ENCODE results near the gene C1QTNF3.

Gene C1QTNF3

GRCh38 chr5:33984671-33985124, 58.3 kb downstream of the C1QTNF3 start, which contains the start of gene SLC45A2:
Gene SLC45A2 (minus strand): TSS chr5:33984693. CDS start chr5:33984583, 110 bp downstream.
- ATAC-seq (ENCODE audit: low read depth), result no peak
- no peak within 1 kb of the TSS for H3K27ac Mint-ChIP-seq
- no peaks in the 10 kb centered on the region for H3K4me1 Mint-ChIP-seq
- H3K27me3 Mint-ChIP-seq, result no peaks in the 10 kb centered on the region
- H3K36me3 Mint-ChIP-seq, result peaks cover 16% of the 10 kb centered on the region
- no peak within 1 kb of the TSS for H3K4me3 Mint-ChIP-seq
- no peaks in the 10 kb centered on the region for H3K9me3 Mint-ChIP-seq
- DNase-seq (ENCODE audit: low spot score in 2 of 2), result no peak

- ATAC-seq (ENCODE audit: low read depth), result no peak
- Mint-ChIP-seq H3K9me3 (no peaks in the 10 kb centered on the region), H3K27me3 (no peaks in the 10 kb centered on the region), H3K36me3 (peaks cover 14% of the 10 kb centered on the region), H3K4me1 (no peaks in the 10 kb centered on the region), H3K4me3 (no peak overlapping the region), H3K27ac (no peak overlapping the region)
- no peak for DNase-seq (ENCODE audit: low spot score in 2 of 2)
Observed at GRCh38 chr5:33984178-33984577, 58.8 kb downstream of the C1QTNF3 start.

GRCh38 chr5:33981408-33982162, 61.4 kb downstream of the C1QTNF3 start:
- Mint-ChIP-seq H3K9me3 (no peaks in the 10 kb centered on the region), H3K27ac (no peak overlapping the region), H3K4me3 (no peak overlapping the region), H3K36me3 (no peaks in the 10 kb centered on the region), H3K4me1 (no peaks in the 10 kb centered on the region), H3K27me3 (peaks cover 2% of the 10 kb centered on the region)
- ATAC-seq (ENCODE audit: low read depth) (no peak), DNase-seq (ENCODE audit: low spot score in 2 of 2) (no peak)

GRCh38 chr5:33980030-33980429, 63.0 kb downstream of the C1QTNF3 start:
- Mint-ChIP-seq H3K4me1 (no peaks in the 10 kb centered on the region), H3K9me3 (no peaks in the 10 kb centered on the region)

GRCh38 chr5:33978306-33978705, 64.7 kb downstream of the C1QTNF3 start:
- Mint-ChIP-seq H3K4me1 (no peaks in the 10 kb centered on the region), H3K4me3 (no peak overlapping the region), H3K36me3 (no peaks in the 10 kb centered on the region), H3K27ac (no peak overlapping the region), H3K27me3 (peaks cover 2% of the 10 kb centered on the region), H3K9me3 (no peaks in the 10 kb centered on the region)
- DNase-seq (ENCODE audit: low spot score in 2 of 2), result no peak
- no peak for ATAC-seq (ENCODE audit: low read depth)

More at GRCh38 chr5:33980030-33980429, 63.0 kb downstream of the C1QTNF3 start:
- Mint-ChIP-seq H3K4me3 (no peak overlapping the region), H3K36me3 (no peaks in the 10 kb centered on the region), H3K27ac (no peak overlapping the region), H3K27me3 (peaks cover 2% of the 10 kb centered on the region)
- ATAC-seq (ENCODE audit: low read depth) (no peak), DNase-seq (ENCODE audit: low spot score in 2 of 2) (no peak)

- ATAC-seq (ENCODE audit: low read depth) (no peak), DNase-seq (ENCODE audit: low spot score in 2 of 2) (no peak)
- no peak overlapping the region for H3K4me3 Mint-ChIP-seq
- H3K27ac Mint-ChIP-seq, result no peak overlapping the region
- no peaks in the 10 kb centered on the region for H3K36me3 Mint-ChIP-seq
- H3K4me1 Mint-ChIP-seq, result no peaks in the 10 kb centered on the region
- no peaks in the 10 kb centered on the region for H3K9me3 Mint-ChIP-seq
- H3K27me3 Mint-ChIP-seq, result peaks cover 2% of the 10 kb centered on the region
Observed at GRCh38 chr5:33976307-33976706, 66.7 kb downstream of the C1QTNF3 start.

GRCh38 chr5:33975852-33976251, 67.2 kb downstream of the C1QTNF3 start:
- Mint-ChIP-seq H3K4me3 (no peak overlapping the region), H3K27ac (no peak overlapping the region), H3K9me3 (no peaks in the 10 kb centered on the region), H3K36me3 (no peaks in the 10 kb centered on the region), H3K27me3 (peaks cover 2% of the 10 kb centered on the region), H3K4me1 (no peaks in the 10 kb centered on the region)
- DNase-seq (ENCODE audit: low spot score in 2 of 2) (no peak), ATAC-seq (ENCODE audit: low read depth) (no peak)

GRCh38 chr5:33973271-33973670, 69.7 kb downstream of the C1QTNF3 start:
- ATAC-seq (ENCODE audit: low read depth), result no peak
- no peaks in the 10 kb centered on the region for H3K9me3 Mint-ChIP-seq
- H3K4me3 Mint-ChIP-seq, result no peak overlapping the region

GRCh38 chr5:33969572-33970452, 73.2 kb downstream of the C1QTNF3 start:
- Mint-ChIP-seq H3K9me3 (no peaks in the 10 kb centered on the region), H3K4me1 (peaks cover 2% of the 10 kb centered on the region), H3K27ac (no peak overlapping the region), H3K36me3 (no peaks in the 10 kb centered on the region), H3K27me3 (no peaks in the 10 kb centered on the region), H3K4me3 (no peak overlapping the region)
- peak; percentile 50 for ATAC-seq (ENCODE audit: low read depth)
- DNase-seq (ENCODE audit: low spot score in 2 of 2), result no peak

More at GRCh38 chr5:33973271-33973670, 69.7 kb downstream of the C1QTNF3 start:
- peaks cover 2% of the 10 kb centered on the region for H3K4me1 Mint-ChIP-seq
- peaks cover 2% of the 10 kb centered on the region for H3K27me3 Mint-ChIP-seq
- no peak for DNase-seq (ENCODE audit: low spot score in 2 of 2)
- no peaks in the 10 kb centered on the region for H3K36me3 Mint-ChIP-seq
- no peak overlapping the region for H3K27ac Mint-ChIP-seq

- H3K27ac Mint-ChIP-seq, result no peak overlapping the region
- no peaks in the 10 kb centered on the region for H3K27me3 Mint-ChIP-seq
- no peak overlapping the region for H3K4me3 Mint-ChIP-seq
- ATAC-seq (ENCODE audit: low read depth) (no peak), DNase-seq (ENCODE audit: low spot score in 2 of 2) (no peak)
- H3K4me1 Mint-ChIP-seq, result peaks cover 2% of the 10 kb centered on the region
- H3K9me3 Mint-ChIP-seq, result no peaks in the 10 kb centered on the region
- no peaks in the 10 kb centered on the region for H3K36me3 Mint-ChIP-seq
Observed at GRCh38 chr5:33968211-33969005, 74.6 kb downstream of the C1QTNF3 start.

Measured in memory B cell (primary cell).